Progenitor cell of endocrine pancreas (in vitro differentiated cells): ENCODE results near the gene ZCCHC9. TPM values are rescaled to one million over a fixed set of nuclear protein-coding genes. Genes with fewer than 3 reads are reported as not detected.

Experiments used
- DNase-seq: peaks from one replicate; pipeline ENCODE4 v3.0.0; 2021; ENCODE audit warnings: low spot score; ENCODE audit not compliant: unreplicated experiment
- H3K27ac Mint-ChIP-seq: 2 replicates; pipeline ENCODE4 v1.8.0; 2021; ENCODE audit warnings: mild to moderate bottlenecking, moderate library complexity, mixed read lengths
- H3K27me3 Mint-ChIP-seq: 2 replicates; pipeline ENCODE4 v1.8.0; 2021; ENCODE audit warnings: mixed read lengths
- H3K36me3 Mint-ChIP-seq: 2 replicates; pipeline ENCODE4 v1.8.0; 2022; ENCODE audit warnings: mixed read lengths; ENCODE audit not compliant: insufficient read depth
- H3K4me1 Mint-ChIP-seq: 2 replicates; pipeline ENCODE4 v1.8.0; 2021; ENCODE audit warnings: low read depth, mixed read lengths
- H3K4me3 Mint-ChIP-seq: 2 replicates; pipeline ENCODE4 v1.8.0; 2021; ENCODE audit warnings: low read depth, mild to moderate bottlenecking, moderate library complexity, mixed read lengths
- H3K9me3 Mint-ChIP-seq: 2 replicates; pipeline ENCODE4 v1.8.0; 2021; ENCODE audit warnings: low read depth, mixed read lengths
- CTCF ChIP-seq: fragments of 200-600 bp; sonication (generic); IDR thresholded peaks from one replicate; pipeline ENCODE4 v1.5.0; 2021; ENCODE audit warnings: antibody characterized with exemption, mild to moderate bottlenecking; ENCODE audit not compliant: unreplicated experiment
- total RNA-seq: library from RNA; stranded (reverse); gene quantifications from 2 replicates; pipeline ENCODE4 v1.2.1, GENCODE V29; 2021

Gene ZCCHC9
- total RNA-seq, 1 donor from 2014 or later: 30.6 TPM

GRCh38 chr5:81345411-81346003 is 44.1 kb downstream of the ZCCHC9 start:
- H3K36me3 Mint-ChIP-seq: no peaks in the 10 kb centered on the region
- DNase-seq: no peak
- H3K4me3 Mint-ChIP-seq: no peak overlapping the region
- no peak overlapping the region for H3K27ac Mint-ChIP-seq
- H3K4me1 Mint-ChIP-seq: peaks cover 1% of the 10 kb centered on the region
- H3K27me3 Mint-ChIP-seq: no peaks in the 10 kb centered on the region
- no peak for TF ChIP-seq CTCF
- no peaks in the 10 kb centered on the region for H3K9me3 Mint-ChIP-seq

- H3K27me3 Mint-ChIP-seq: no peaks in the 10 kb centered on the region
- no peak overlapping the region for H3K27ac Mint-ChIP-seq
- peaks cover 14% of the 10 kb centered on the region for H3K4me1 Mint-ChIP-seq
- no peak overlapping the region for H3K4me3 Mint-ChIP-seq
- no peak for DNase-seq
- TF ChIP-seq CTCF: no peak
- H3K36me3 Mint-ChIP-seq: no peaks in the 10 kb centered on the region
- no peaks in the 10 kb centered on the region for H3K9me3 Mint-ChIP-seq
These were observed 47.8 kb downstream of the ZCCHC9 start for GRCh38 chr5:81349161-81349560.

- Mint-ChIP-seq H3K9me3 (no peaks in the 10 kb centered on the region), H3K4me1 (peaks cover 16% of the 10 kb centered on the region), H3K36me3 (no peaks in the 10 kb centered on the region), H3K4me3 (no peak overlapping the region), H3K27me3 (no peaks in the 10 kb centered on the region), H3K27ac (no peak overlapping the region)
- no peak for DNase-seq
- no peak for TF ChIP-seq CTCF
These were observed 49.1 kb downstream of the ZCCHC9 start for GRCh38 chr5:81350507-81350906.

GRCh38 chr5:81353189-81353588 is 51.8 kb downstream of the ZCCHC9 start:
- H3K27ac Mint-ChIP-seq: no peak overlapping the region
- no peaks in the 10 kb centered on the region for H3K9me3 Mint-ChIP-seq
- no peak for TF ChIP-seq CTCF
- H3K36me3 Mint-ChIP-seq: no peaks in the 10 kb centered on the region
- H3K4me3 Mint-ChIP-seq: no peak overlapping the region
- H3K4me1 Mint-ChIP-seq: peaks cover 15% of the 10 kb centered on the region
- no peaks in the 10 kb centered on the region for H3K27me3 Mint-ChIP-seq
- no peak for DNase-seq

- DNase-seq: no peak
- no peak overlapping the region for H3K4me3 Mint-ChIP-seq
- no peak for TF ChIP-seq CTCF
- no peak overlapping the region for H3K27ac Mint-ChIP-seq
- no peaks in the 10 kb centered on the region for H3K9me3 Mint-ChIP-seq
- H3K27me3 Mint-ChIP-seq: no peaks in the 10 kb centered on the region
- H3K36me3 Mint-ChIP-seq: no peaks in the 10 kb centered on the region
- H3K4me1 Mint-ChIP-seq: peaks cover 15% of the 10 kb centered on the region
These were observed 52.7 kb downstream of the ZCCHC9 start for GRCh38 chr5:81354093-81354492.
